NB4 (cell line): ENCODE results near the gene TRIM74.

Experiments used
- CTCF ChIP-seq: IDR thresholded peaks from one replicate; pipeline ENCODE4 v1.5.1; 2012; ENCODE audit warnings: low read depth, low read length
- MAX ChIP-seq: IDR thresholded peaks from 2 replicates; pipeline ENCODE4 v1.6.1; 2011; ENCODE audit warnings: low read depth, low read length
- MYC ChIP-seq: IDR thresholded peaks from 2 replicates; pipeline ENCODE4 v1.6.1; 2011; ENCODE audit warnings: low read depth, low read length

- TF ChIP-seq CTCF (no peak), MYC (no peak), MAX (no peak)
These were observed 43.6 kb downstream of the TRIM74 start for GRCh38 chr7:72925546-72926120.
